ENCODE measurements around the gene GOLGA6L2.

DNA sequence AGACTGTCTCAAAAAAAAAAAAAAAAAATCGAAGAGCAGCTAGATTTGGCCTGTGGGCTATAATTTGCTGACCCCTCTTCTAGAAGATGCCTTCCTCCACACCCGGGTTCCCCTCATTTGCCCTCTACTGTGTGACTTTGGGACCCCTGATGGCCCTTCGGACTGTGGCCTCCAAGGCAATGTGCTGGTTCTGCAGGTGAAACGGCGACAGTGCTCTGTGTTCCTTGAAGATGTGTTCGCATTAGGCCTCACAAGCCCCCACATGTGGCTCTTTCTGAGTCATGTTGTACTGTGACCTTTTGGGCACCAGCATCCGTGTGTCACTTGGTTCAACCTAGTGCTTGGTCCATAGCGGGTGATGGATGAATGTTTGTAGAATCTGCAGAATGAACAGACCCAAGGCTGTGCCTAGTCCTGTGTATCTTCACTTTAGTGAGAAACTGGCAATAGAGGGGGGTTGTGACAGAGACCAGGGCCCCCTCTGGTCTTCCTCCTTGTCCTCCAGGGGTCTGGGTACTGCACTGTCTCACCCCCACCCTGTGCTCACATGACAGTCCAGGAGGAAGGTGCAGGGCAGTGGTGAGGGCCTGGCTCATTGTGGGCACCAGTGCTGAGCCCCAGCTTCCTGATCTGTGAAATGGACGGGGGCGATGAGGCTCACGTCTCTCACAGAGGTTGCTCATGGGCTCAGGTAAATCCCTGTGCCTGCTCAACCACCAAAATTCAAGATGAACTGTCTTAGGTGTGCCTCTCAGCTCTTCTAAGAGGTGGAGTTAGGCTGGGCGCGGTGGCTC is 22.7 kb downstream of the GOLGA6L2 start:
- TF ChIP-seq, protein P1, sequence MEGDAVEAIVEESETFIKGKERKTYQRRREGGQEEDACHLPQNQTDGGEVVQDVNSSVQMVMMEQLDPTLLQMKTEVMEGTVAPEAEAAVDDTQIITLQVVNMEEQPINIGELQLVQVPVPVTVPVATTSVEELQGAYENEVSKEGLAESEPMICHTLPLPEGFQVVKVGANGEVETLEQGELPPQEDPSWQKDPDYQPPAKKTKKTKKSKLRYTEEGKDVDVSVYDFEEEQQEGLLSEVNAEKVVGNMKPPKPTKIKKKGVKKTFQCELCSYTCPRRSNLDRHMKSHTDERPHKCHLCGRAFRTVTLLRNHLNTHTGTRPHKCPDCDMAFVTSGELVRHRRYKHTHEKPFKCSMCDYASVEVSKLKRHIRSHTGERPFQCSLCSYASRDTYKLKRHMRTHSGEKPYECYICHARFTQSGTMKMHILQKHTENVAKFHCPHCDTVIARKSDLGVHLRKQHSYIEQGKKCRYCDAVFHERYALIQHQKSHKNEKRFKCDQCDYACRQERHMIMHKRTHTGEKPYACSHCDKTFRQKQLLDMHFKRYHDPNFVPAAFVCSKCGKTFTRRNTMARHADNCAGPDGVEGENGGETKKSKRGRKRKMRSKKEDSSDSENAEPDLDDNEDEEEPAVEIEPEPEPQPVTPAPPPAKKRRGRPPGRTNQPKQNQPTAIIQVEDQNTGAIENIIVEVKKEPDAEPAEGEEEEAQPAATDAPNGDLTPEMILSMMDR (IDR thresholded peaks at IDR 0.05; ENCODE audit: insufficient read depth, low read length, poor library complexity, severe bottlenecking): no peak
- TF ChIP-seq EZH2phosphoT487 (conservative IDR thresholded peaks at IDR 0.05; ENCODE audit: low read length): no peak

Data from SU-DHL-6 (cell line).